HEK293 (cell line): ENCODE results near the gene SRP9.
A peak's percentile ranks its signal among the peaks of the same experiment; 100 is the strongest.

Experiments
- CTCF ChIA-PET: fragments of 350-600 bp; formaldehyde crosslinking; extraction: SDS; loops from one replicate; lab custom pipeline; 2021; ENCODE audit warnings: antibody characterized with exemption; lab: Yijun Ruan, JAX
- POLR2A ChIA-PET: fragments of 300-600 bp; formaldehyde crosslinking; extraction: SDS; loops from one replicate; lab custom pipeline; 2020; ENCODE audit warnings: antibody characterized with exemption, inconsistent platforms; lab: Yijun Ruan, JAX
- H3K27ac ChIP-seq: fragments of 200-500 bp; sonication (Bioruptor generic); 2 replicates; pipeline ENCODE4 v1.5.1; 2014; ENCODE audit warnings: low read depth, low read length, control low read depth, inconsistent platforms; ENCODE audit errors: extremely low read depth
- H3K36me3 ChIP-seq, 2 experiments: fragments of 200-500 bp in 1 of 2; sonication (Bioruptor generic) in 1 of 2; 1 replicate in 1 of 2; 2 replicates in 1 of 2; pipeline ENCODE4 v1.5.1; 2014 to 2017; ENCODE audit warnings: inconsistent platforms in 2 of 2, low read length in 2 of 2; ENCODE audit not compliant: control insufficient read depth in 2 of 2, insufficient read depth in 1 of 2
- H3K4me1 ChIP-seq: fragments of 200-500 bp; sonication (Bioruptor generic); 2 replicates; pipeline ENCODE4 v1.5.1; 2014; ENCODE audit warnings: mild to moderate bottlenecking, low read length, inconsistent platforms; ENCODE audit not compliant: control insufficient read depth, insufficient read depth
- H3K4me3 ChIP-seq: 2 replicates; pipeline ENCODE4 v1.5.1; 2011; ENCODE audit warnings: low read depth, mild to moderate bottlenecking, control low read depth, low read length, moderate library complexity
- H3K9me3 ChIP-seq: fragments of 200-500 bp; sonication (Bioruptor generic); 2 replicates; pipeline ENCODE4 v1.5.1; 2014; ENCODE audit warnings: low read depth, low read length, inconsistent platforms; ENCODE audit not compliant: control insufficient read depth, insufficient read depth
- BCL6B ChIP-seq: fragments of 450-650 bp; formaldehyde crosslinking; IDR thresholded peaks from 2 replicates; pipeline ENCODE4 v1.5.1; 2017; ENCODE audit warnings: missing biosample characterization, missing genetic modification characterization
- EGR2 ChIP-seq: fragments of 450-650 bp; formaldehyde crosslinking; IDR thresholded peaks from 2 replicates; pipeline ENCODE4 v1.5.1; 2016; ENCODE audit warnings: low read depth, missing biosample characterization, missing genetic modification characterization
- GLI2 ChIP-seq: fragments of 450-650 bp; formaldehyde crosslinking; IDR thresholded peaks from 2 replicates; pipeline ENCODE4; 2017; ENCODE audit warnings: missing biosample characterization, missing genetic modification characterization, low read depth, borderline replicate concordance
- GLIS1 ChIP-seq: fragments of 450-650 bp; formaldehyde crosslinking; IDR thresholded peaks from 2 replicates; pipeline ENCODE4 v1.5.1; 2016; ENCODE audit warnings: missing biosample characterization, missing genetic modification characterization
- KLF7 ChIP-seq: fragments of 450-650 bp; formaldehyde crosslinking; IDR thresholded peaks from 2 replicates; pipeline ENCODE4 v1.5.1; 2016; ENCODE audit warnings: missing biosample characterization, missing genetic modification characterization, borderline replicate concordance
- KLF9 ChIP-seq: fragments of 450-650 bp; formaldehyde crosslinking; IDR thresholded peaks from 2 replicates; pipeline ENCODE4 v1.5.1; 2016; ENCODE audit warnings: missing biosample characterization, missing genetic modification characterization, low read depth
- OSR2 ChIP-seq: fragments of 450-650 bp; formaldehyde crosslinking; IDR thresholded peaks from 2 replicates; pipeline ENCODE4 v1.5.1; 2016; ENCODE audit warnings: missing biosample characterization, missing genetic modification characterization
- PRDM10 ChIP-seq: fragments of 450-650 bp; formaldehyde crosslinking; IDR thresholded peaks from 2 replicates; pipeline ENCODE4 v1.5.1; 2016; ENCODE audit warnings: missing biosample characterization, missing genetic modification characterization
- SETDB1 ChIP-seq: IDR thresholded peaks from one replicate; pipeline ENCODE4 v1.6.1; 2017; ENCODE audit warnings: mild to moderate bottlenecking, low read length, moderate library complexity, mixed read lengths; ENCODE audit not compliant: insufficient read length
- ZBTB20 ChIP-seq: fragments of 450-650 bp; formaldehyde crosslinking; IDR thresholded peaks from 2 replicates; pipeline ENCODE4 v1.5.1; 2016; ENCODE audit warnings: missing biosample characterization, missing genetic modification characterization
- ZBTB6 ChIP-seq: fragments of 450-650 bp; formaldehyde crosslinking; IDR thresholded peaks from 2 replicates; pipeline ENCODE4 v1.5.1; 2017; ENCODE audit warnings: missing biosample characterization, missing genetic modification characterization
- ZFP37 ChIP-seq: fragments of 450-650 bp; formaldehyde crosslinking; IDR thresholded peaks from 2 replicates; pipeline ENCODE4 v1.5.1; 2016; ENCODE audit warnings: missing biosample characterization, missing genetic modification characterization
- ZNF10 ChIP-seq: fragments of 450-650 bp; formaldehyde crosslinking; IDR thresholded peaks from 2 replicates; pipeline ENCODE4 v1.5.1; 2017; ENCODE audit warnings: missing biosample characterization, missing genetic modification characterization
- ZNF175 ChIP-seq: fragments of 450-650 bp; formaldehyde crosslinking; IDR thresholded peaks from 2 replicates; pipeline ENCODE4 v1.5.1; 2016; ENCODE audit warnings: missing biosample characterization, missing genetic modification characterization
- ZNF26 ChIP-seq: fragments of 450-650 bp; formaldehyde crosslinking; IDR thresholded peaks from 2 replicates; pipeline ENCODE4 v1.5.1; 2016; ENCODE audit warnings: missing biosample characterization, missing genetic modification characterization
- ZNF404 ChIP-seq: fragments of 450-650 bp; formaldehyde crosslinking; IDR thresholded peaks from 2 replicates; pipeline ENCODE4 v1.5.1; 2017; ENCODE audit warnings: missing biosample characterization, missing genetic modification characterization
- ZNF426 ChIP-seq: fragments of 450-650 bp; formaldehyde crosslinking; IDR thresholded peaks from 2 replicates; pipeline ENCODE4 v1.5.1; 2017; ENCODE audit warnings: missing biosample characterization, missing genetic modification characterization, mild to moderate bottlenecking, inconsistent platforms, moderate library complexity
- ZNF488 ChIP-seq: fragments of 450-650 bp; formaldehyde crosslinking; IDR thresholded peaks from 2 replicates; pipeline ENCODE4 v1.5.1; 2016; ENCODE audit warnings: missing biosample characterization, missing genetic modification characterization
- ZNF585B ChIP-seq: fragments of 450-650 bp; formaldehyde crosslinking; IDR thresholded peaks from 2 replicates; pipeline ENCODE4 v1.5.1; 2016; ENCODE audit warnings: missing biosample characterization, missing genetic modification characterization
- ZNF596 ChIP-seq: fragments of 450-650 bp; IDR thresholded peaks from 2 replicates; pipeline ENCODE4 v1.5.0; 2018; ENCODE audit warnings: missing biosample characterization, mild to moderate bottlenecking, missing genetic modification characterization, moderate library complexity
- ZNF623 ChIP-seq: fragments of 450-650 bp; formaldehyde crosslinking; IDR thresholded peaks from 2 replicates; pipeline ENCODE4 v1.5.1; 2016; ENCODE audit warnings: missing biosample characterization, missing genetic modification characterization
- ZNF626 ChIP-seq: fragments of 450-650 bp; sonication (Bioruptor Pico); formaldehyde crosslinking; IDR thresholded peaks from 2 replicates; pipeline ENCODE4 v1.5.1; 2018; ENCODE audit warnings: missing biosample characterization, missing genetic modification characterization, inconsistent platforms
- ZNF707 ChIP-seq: fragments of 450-650 bp; formaldehyde crosslinking; IDR thresholded peaks from 2 replicates; pipeline ENCODE4 v1.5.1; 2016; ENCODE audit warnings: missing biosample characterization, missing genetic modification characterization
- ZSCAN4 ChIP-seq: fragments of 450-650 bp; formaldehyde crosslinking; IDR thresholded peaks from 2 replicates; pipeline ENCODE4 v1.5.1; 2017; ENCODE audit warnings: missing biosample characterization, missing genetic modification characterization
- ZXDB ChIP-seq: fragments of 450-650 bp; formaldehyde crosslinking; IDR thresholded peaks from 2 replicates; pipeline ENCODE4 v1.5.1; 2016; ENCODE audit warnings: missing biosample characterization, missing genetic modification characterization

The SRP9 gene

GRCh38 chr1:225762002-225762441, 15.6 kb upstream of the SRP9 start (continued):
- no peak for TF ChIP-seq GLIS1
- TF ChIP-seq ZNF26 (tag by site-specific recombination), result no peak
- TF ChIP-seq ZNF626, result no peak
- no peak for TF ChIP-seq SETDB1
- peak; percentile 40; the same call in 1 of the 2 replicates for TF ChIP-seq OSR2 (tag by site-specific recombination)
- no peak for TF ChIP-seq ZBTB6 (tag by site-specific recombination)
- no peak for TF ChIP-seq GLI2 (tag by site-specific recombination)
- peak; percentile 65; the same call in 1 of the 2 replicates for TF ChIP-seq ZFP37 (tag by site-specific recombination)
- no peak for TF ChIP-seq EGR2 (tag by site-specific recombination)
- no peak for TF ChIP-seq ZNF585B (tag by site-specific recombination)
- peak; percentile 13; the same call in 1 of the 2 replicates for TF ChIP-seq PRDM10
- no peak for TF ChIP-seq ZNF175 (tag by site-specific recombination)
- TF ChIP-seq ZNF10, result no peak
- no peak for TF ChIP-seq ZNF404 (tag by site-specific recombination)

- H3K4me3 ChIP-seq, result peak overlapping the region; percentile 13
- POLR2A ChIA-PET, result interaction anchor here (0.6 to 4.9 kb wide), 18 partner anchors 10 to 280 kb away, joined by 3 to 40 read pairs (median 6); partner anchors contain the start of genes ENAH and SRP9
- CTCF ChIA-PET, result interaction anchor here (0.6 to 25.5 kb wide), 8 partner anchors 11 to 281 kb away, joined by 3 to 567 read pairs (median 9); partner anchors contain the start of gene SRP9
- no peaks in the 10 kb centered on the region for H3K36me3 ChIP-seq
- H3K27ac ChIP-seq, result peak overlapping the region; percentile 82
- peaks cover 35% of the 10 kb centered on the region for H3K4me1 ChIP-seq
- H3K9me3 ChIP-seq, result no peaks in the 10 kb centered on the region
- TF ChIP-seq ZNF488 (tag by site-specific recombination) (no peak), ZBTB6 (tag by site-specific recombination) (no peak), KLF9 (tag by site-specific recombination) (no peak), ZBTB20 (tag by site-specific recombination) (peak; percentile 77), GLIS1 (peak; percentile 36), ZXDB (peak; percentile 61), ZSCAN4 (tag by site-specific recombination) (no peak), ZNF707 (tag by site-specific recombination) (no peak), ZNF596 (tag by site-specific recombination) (no peak), BCL6B (tag by site-specific recombination) (no peak), ZNF426 (tag by site-specific recombination) (no peak), ZNF623 (tag by site-specific recombination) (no peak), KLF7 (no peak)
Measured at GRCh38 chr1:225762444-225762843, 15.2 kb upstream of the SRP9 start.
